ENCODE data around the gene TPPP. TPM values are rescaled to one million over a fixed set of nuclear protein-coding genes. Genes with fewer than 3 reads are reported as not detected.

Gene TPPP
- polyA plus RNA-seq, 1 donor, result 9.2 TPM

Other genes with a start within 250 kb of the TPPP start
- gene SLC9A3, start 168.9 kb downstream of the TPPP start, polyA plus RNA-seq (ENCODE audit: insufficient read length), result 1.8 TPM
- gene CEP72, start 81.0 kb downstream of the TPPP start, polyA plus RNA-seq (ENCODE audit: insufficient read length), result 3.5 TPM
- 15.7 TPM for gene ZDHHC11B, start 91.4 kb upstream of the TPPP start, polyA plus RNA-seq (ENCODE audit: insufficient read length)
- 8.7 TPM for gene ZDHHC11, start 157.6 kb upstream of the TPPP start, polyA plus RNA-seq (ENCODE audit: insufficient read length)
- 26.9 TPM for gene BRD9, start 199.4 kb upstream of the TPPP start, polyA plus RNA-seq (ENCODE audit: insufficient read length)
- gene TRIP13, start 199.5 kb upstream of the TPPP start, polyA plus RNA-seq (ENCODE audit: insufficient read length), result 6.6 TPM